Mammary epithelial cell (primary cell): ENCODE data around the gene NUDT14.

Experiments used
- CTCF ChIP-seq, 2 donors: IDR thresholded peaks in 1 of 2; conservative IDR thresholded peaks in 1 of 2; 2 replicates each; pipeline ENCODE4 v1.5.1; 2011 to 2012; ENCODE audit warnings: inconsistent platforms in 2 of 2, low read length in 2 of 2, mild to moderate bottlenecking in 2 of 2, control low read depth in 1 of 2, low read depth in 1 of 2; ENCODE audit not compliant: insufficient read depth in 1 of 2; ENCODE audit errors: extremely low read depth in 1 of 2
- EZH2 ChIP-seq: IDR thresholded peaks from 2 replicates; pipeline ENCODE4 v1.6.1; 2012; ENCODE audit warnings: low read length, inconsistent platforms, borderline replicate concordance

DNA sequence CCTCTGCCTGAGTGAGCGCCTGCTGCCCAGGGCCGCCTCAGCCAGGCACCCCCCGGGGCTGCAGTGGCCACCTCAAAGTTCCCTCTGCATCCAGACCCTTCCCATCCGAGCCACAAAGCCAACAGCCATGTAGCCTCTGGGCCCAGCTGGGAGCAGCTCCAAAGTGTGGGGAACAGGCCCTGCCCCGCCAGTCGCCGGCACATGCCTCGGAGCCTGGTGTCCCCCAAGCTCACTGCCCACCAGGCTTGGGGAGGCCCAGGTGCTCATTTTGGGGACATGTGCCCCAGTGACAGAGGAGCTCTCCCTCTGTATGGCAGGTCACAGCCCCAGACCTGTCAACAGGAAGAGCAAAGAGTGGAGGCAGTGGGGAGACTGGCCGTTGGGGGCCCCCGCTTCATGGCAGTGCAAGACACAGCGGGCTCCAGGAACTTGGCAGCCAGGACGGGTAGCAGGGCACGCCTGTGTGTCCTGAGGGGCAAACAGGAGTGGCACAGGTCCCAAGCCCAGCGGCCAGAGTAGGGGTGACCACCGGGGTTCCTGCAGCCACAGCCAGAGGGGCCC lies 42.5 kb downstream of the NUDT14 start:
- TF ChIP-seq CTCF (conservative IDR thresholded peaks at IDR 0.05 in 1 of 2, IDR thresholded peaks at IDR 0.05 in 1 of 2; ENCODE audit: extremely low read depth in 1 of 2, insufficient read depth in 1 of 2, low read depth in 1 of 2, low read length in 2 of 2) (no peak), EZH2 (no peak)
